HUES64 (cell line): ENCODE data around the gene TNS3.

Experiments used
- H3K27ac ChIP-seq: 2 replicates; pipeline ENCODE4 v1.7.0; 2013; ENCODE audit warnings: low read depth, low read length, inconsistent platforms
- H3K27me3 ChIP-seq: 2 replicates; pipeline ENCODE4 v1.6.1; 2013; ENCODE audit warnings: mild to moderate bottlenecking, low read length; ENCODE audit not compliant: insufficient read depth
- H3K36me3 ChIP-seq: 2 replicates; pipeline ENCODE4 v1.6.1; 2013; ENCODE audit warnings: mild to moderate bottlenecking, low read length; ENCODE audit not compliant: insufficient read depth
- H3K4me1 ChIP-seq: 2 replicates; pipeline ENCODE4 v1.6.1; 2013; ENCODE audit warnings: mild to moderate bottlenecking, low read length, moderate library complexity; ENCODE audit not compliant: insufficient read depth
- H3K4me3 ChIP-seq: 2 replicates; pipeline ENCODE4 v1.5.1; 2013; ENCODE audit warnings: mild to moderate bottlenecking, low read length, moderate library complexity
- H3K9ac ChIP-seq: 2 replicates; pipeline ENCODE4 v1.6.1; 2013; ENCODE audit warnings: mild to moderate bottlenecking, low read depth, low read length
- H3K9me3 ChIP-seq: 2 replicates; pipeline ENCODE4 v1.6.1; 2013; ENCODE audit warnings: low read depth, low read length; ENCODE audit not compliant: insufficient read depth
- WGBS: fragments of 150-250, 120-280 bp; methylation state at CpG from one replicate; pipeline ENCODE4 v1.1.7; 2013; ENCODE audit warnings: missing lambda C conversion rate; 5-methylcytosine and 5-hydroxymethylcytosine counted together

The TNS3 gene

GRCh38 chr7:47556511-47557180 is 25.3 kb downstream of the TNS3 start:
- Histone ChIP-seq H3K27ac (no peak overlapping the region), H3K9ac (no peak overlapping the region)

GRCh38 chr7:47553309-47553708 is 28.6 kb downstream of the TNS3 start:
- no peaks in the 10 kb centered on the region for H3K9me3 ChIP-seq
- no peak overlapping the region for H3K4me3 ChIP-seq
- no peaks in the 10 kb centered on the region for H3K27me3 ChIP-seq
- no peak overlapping the region for H3K27ac ChIP-seq
- H3K4me1 ChIP-seq = peaks cover 34% of the 10 kb centered on the region
- H3K36me3 ChIP-seq = no peaks in the 10 kb centered on the region
- no peak overlapping the region for H3K9ac ChIP-seq
- WGBS = 94% methylated on average over 2 of the region's 2 CpGs

More at GRCh38 chr7:47556511-47557180, 25.3 kb downstream of the TNS3 start:
- H3K36me3 ChIP-seq = no peaks in the 10 kb centered on the region
- no peaks in the 10 kb centered on the region for H3K27me3 ChIP-seq
- H3K4me3 ChIP-seq = no peak overlapping the region
- H3K9me3 ChIP-seq = no peaks in the 10 kb centered on the region
- H3K4me1 ChIP-seq = peaks cover 37% of the 10 kb centered on the region
- WGBS = 90% methylated on average over 11 of the region's 13 CpGs

DNA sequence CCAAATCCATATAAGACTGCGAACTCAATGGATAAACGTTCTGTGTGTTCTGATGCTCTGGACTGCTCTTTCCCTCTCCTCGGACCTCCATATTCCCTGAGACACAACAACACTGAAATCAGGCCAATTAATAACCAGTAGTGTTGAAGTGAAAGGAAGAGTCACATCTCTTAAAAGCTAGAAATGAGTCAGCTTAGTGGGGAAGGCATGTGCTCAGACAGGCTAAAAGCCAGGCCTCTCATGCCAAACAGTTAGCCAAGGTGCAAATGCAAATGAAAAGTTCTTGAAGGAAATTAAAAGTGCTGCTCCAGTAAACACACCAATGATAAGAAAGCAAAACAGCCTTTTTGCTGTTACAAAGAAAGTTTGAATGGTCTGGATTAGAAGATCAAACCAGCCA is 29.3 kb downstream of the TNS3 start:
- Histone ChIP-seq H3K9me3 (no peaks in the 10 kb centered on the region), H3K27me3 (no peaks in the 10 kb centered on the region), H3K4me3 (no peak overlapping the region), H3K9ac (no peak overlapping the region), H3K36me3 (no peaks in the 10 kb centered on the region), H3K4me1 (peaks cover 27% of the 10 kb centered on the region), H3K27ac (no peak overlapping the region)
- 100% methylated on average over 1 of the region's 3 CpGs for WGBS

DNA sequence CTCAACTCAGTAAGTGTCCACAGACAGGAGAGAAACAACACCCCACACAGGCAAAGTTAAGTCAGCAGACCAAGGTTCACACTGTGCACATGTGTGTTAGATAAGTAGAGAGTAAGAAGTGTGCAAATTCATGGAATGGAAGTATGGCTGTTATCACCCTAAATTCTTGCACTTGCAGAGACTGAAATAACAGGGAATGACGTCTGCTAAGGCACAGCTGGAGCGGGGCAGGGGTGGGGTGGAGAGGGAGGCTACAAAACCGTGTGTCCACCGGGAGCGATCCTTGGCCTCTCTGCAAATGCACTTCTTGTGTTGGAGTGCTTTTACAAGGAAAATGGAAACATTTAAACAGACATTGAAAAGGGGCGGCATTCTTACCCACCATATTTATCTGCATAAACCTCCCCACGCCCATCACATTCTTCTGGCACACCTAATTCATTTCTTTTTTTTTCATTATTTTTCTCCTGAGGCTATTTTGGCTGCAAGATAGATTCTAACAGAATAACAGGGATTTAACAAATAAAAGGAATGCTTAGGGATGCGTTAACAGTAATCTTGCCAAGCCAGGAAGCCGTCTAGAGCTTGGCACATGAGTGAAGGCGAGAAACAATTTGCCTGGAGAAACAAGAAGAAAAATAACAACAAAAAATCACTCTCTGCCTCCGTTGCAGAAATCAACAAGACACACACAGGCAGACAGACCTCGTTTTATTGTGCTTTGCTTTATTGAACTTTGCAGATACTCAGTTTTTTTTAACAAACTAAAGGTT is 30.1 kb downstream of the TNS3 start:
- peaks cover 24% of the 10 kb centered on the region for H3K4me1 ChIP-seq
- H3K27me3 ChIP-seq = no peaks in the 10 kb centered on the region
- H3K36me3 ChIP-seq = no peaks in the 10 kb centered on the region
- no peak overlapping the region for H3K27ac ChIP-seq
- no peak overlapping the region for H3K4me3 ChIP-seq
- H3K9me3 ChIP-seq = no peaks in the 10 kb centered on the region
- WGBS = 81% methylated on average over 12 of the region's 12 CpGs
- no peak overlapping the region for H3K9ac ChIP-seq

DNA sequence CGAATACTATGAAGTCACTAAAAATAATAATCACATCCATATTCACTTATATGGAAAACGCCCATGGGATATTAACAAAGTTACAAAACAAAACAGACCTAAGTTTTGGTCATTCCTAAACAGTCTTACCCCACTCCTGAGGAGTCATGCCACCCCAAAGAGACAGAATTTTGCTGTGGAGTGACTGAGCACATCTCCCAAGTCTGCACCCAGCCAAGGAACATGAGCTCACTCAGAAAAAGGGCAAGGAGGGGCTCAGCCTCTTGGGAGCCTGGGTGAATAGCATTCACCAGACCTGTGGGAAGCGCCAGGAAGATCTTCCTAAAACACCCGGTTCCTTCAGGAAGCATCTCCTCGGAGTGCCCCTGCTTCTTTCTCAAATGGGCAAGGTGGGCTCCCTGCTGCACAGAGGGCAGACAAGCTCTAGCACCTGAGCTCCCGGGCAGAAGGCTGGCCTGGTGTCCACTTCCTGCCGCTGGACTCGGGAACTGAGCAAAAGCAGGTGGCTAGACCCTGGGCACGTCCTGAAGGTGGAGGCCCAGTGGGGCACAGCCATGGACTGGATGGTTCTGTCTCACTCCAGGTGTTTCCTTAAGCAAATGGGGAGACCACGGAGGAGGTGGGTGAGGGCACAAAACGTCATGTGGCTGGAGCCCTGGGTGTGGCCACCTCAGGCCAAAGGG is 31.0 kb downstream of the TNS3 start:
- H3K27me3 ChIP-seq = no peaks in the 10 kb centered on the region
- peaks cover 18% of the 10 kb centered on the region for H3K4me1 ChIP-seq
- no peaks in the 10 kb centered on the region for H3K9me3 ChIP-seq
- no peak overlapping the region for H3K4me3 ChIP-seq
- H3K36me3 ChIP-seq = no peaks in the 10 kb centered on the region
- 91% methylated on average over 11 of the region's 11 CpGs for WGBS
- H3K27ac ChIP-seq = no peak overlapping the region
- H3K9ac ChIP-seq = no peak overlapping the region

- Histone ChIP-seq H3K27me3 (no peaks in the 10 kb centered on the region), H3K27ac (no peak overlapping the region), H3K36me3 (no peaks in the 10 kb centered on the region), H3K9ac (no peak overlapping the region), H3K4me3 (no peak overlapping the region), H3K9me3 (no peaks in the 10 kb centered on the region), H3K4me1 (peaks cover 18% of the 10 kb centered on the region)
- WGBS = 86% methylated on average over 7 of the region's 8 CpGs
Observed at GRCh38 chr7:47549916-47550315, 32.0 kb downstream of the TNS3 start.

- peaks cover 21% of the 10 kb centered on the region for H3K4me1 ChIP-seq
Observed at GRCh38 chr7:47549397-47549796, 32.5 kb downstream of the TNS3 start.

DNA sequence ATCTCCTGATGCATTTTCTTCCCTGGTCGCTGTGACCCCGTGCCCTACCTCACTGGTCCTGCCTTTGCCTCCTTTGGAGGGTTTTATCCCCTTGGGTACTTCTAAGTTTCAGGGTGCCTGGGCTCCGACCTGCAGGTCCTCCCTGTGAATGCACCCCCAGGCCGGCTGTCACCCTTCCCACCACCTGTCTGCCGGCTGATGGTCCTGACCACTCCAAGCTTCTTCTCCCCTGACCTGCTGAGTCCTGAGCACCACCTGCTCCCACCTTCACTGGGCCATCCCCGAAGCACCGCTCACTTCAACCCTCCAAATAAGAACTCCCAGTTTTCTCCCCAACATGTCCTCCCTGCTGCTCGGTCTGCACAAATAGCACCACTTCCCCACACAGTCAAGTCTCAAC is 33.4 kb downstream of the TNS3 start:
- H3K27ac ChIP-seq = no peak overlapping the region
- 95% methylated on average over 8 of the region's 8 CpGs for WGBS
- no peaks in the 10 kb centered on the region for H3K27me3 ChIP-seq
- no peaks in the 10 kb centered on the region for H3K9me3 ChIP-seq
- peaks cover 26% of the 10 kb centered on the region for H3K4me1 ChIP-seq
- H3K4me3 ChIP-seq = no peak overlapping the region
- no peak overlapping the region for H3K9ac ChIP-seq
- no peaks in the 10 kb centered on the region for H3K36me3 ChIP-seq

More at GRCh38 chr7:47549397-47549796, 32.5 kb downstream of the TNS3 start:
- H3K4me3 ChIP-seq = no peak overlapping the region
- H3K27me3 ChIP-seq = no peaks in the 10 kb centered on the region
- H3K9ac ChIP-seq = no peak overlapping the region
- 96% methylated on average over 6 of the region's 6 CpGs for WGBS
- H3K36me3 ChIP-seq = no peaks in the 10 kb centered on the region
- H3K9me3 ChIP-seq = no peaks in the 10 kb centered on the region
- no peak overlapping the region for H3K27ac ChIP-seq

- 92% methylated on average over 19 of the region's 19 CpGs for WGBS
- Histone ChIP-seq H3K9ac (no peak overlapping the region), H3K27ac (no peak overlapping the region), H3K4me3 (no peak overlapping the region), H3K9me3 (no peaks in the 10 kb centered on the region), H3K36me3 (no peaks in the 10 kb centered on the region), H3K27me3 (no peaks in the 10 kb centered on the region), H3K4me1 (peaks cover 11% of the 10 kb centered on the region)
Observed at GRCh38 chr7:47546733-47547494, 35.0 kb downstream of the TNS3 start.

- H3K9ac ChIP-seq = no peak overlapping the region
- H3K4me1 ChIP-seq = peaks cover 9% of the 10 kb centered on the region; the same call in 1 of the 2 replicates
- H3K9me3 ChIP-seq = no peaks in the 10 kb centered on the region
- no peaks in the 10 kb centered on the region for H3K36me3 ChIP-seq
- WGBS = 93% methylated on average over 13 of the region's 14 CpGs
- H3K27ac ChIP-seq = no peak overlapping the region
- no peak overlapping the region for H3K4me3 ChIP-seq
- no peaks in the 10 kb centered on the region for H3K27me3 ChIP-seq
Observed at GRCh38 chr7:47546171-47546570, 35.7 kb downstream of the TNS3 start.

DNA sequence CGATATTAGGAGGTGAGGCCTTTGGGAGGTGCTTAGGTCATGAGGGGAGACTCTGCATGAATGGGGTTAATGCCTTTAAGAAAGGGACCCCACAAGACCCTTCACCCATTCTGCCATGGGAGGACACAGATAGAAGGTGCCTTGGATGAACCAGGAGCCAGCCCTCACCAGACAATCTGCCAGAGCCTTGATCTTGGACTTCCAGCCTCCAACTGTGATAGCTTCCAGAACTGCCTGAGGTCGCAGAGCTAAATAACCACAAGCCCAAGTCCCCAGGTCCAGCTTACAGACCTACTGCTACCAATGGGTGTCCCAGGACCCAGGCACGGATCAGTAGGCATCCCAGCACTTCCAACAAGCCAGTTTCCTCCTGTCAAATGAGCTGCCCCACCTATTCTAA is 37.5 kb downstream of the TNS3 start:
- H3K9me3 ChIP-seq = no peaks in the 10 kb centered on the region
- H3K9ac ChIP-seq = no peak overlapping the region
- H3K36me3 ChIP-seq = no peaks in the 10 kb centered on the region
- H3K27ac ChIP-seq = no peak overlapping the region
- 89% methylated on average over 3 of the region's 3 CpGs for WGBS
- H3K4me3 ChIP-seq = no peak overlapping the region
- H3K27me3 ChIP-seq = no peaks in the 10 kb centered on the region
- H3K4me1 ChIP-seq = peaks cover 13% of the 10 kb centered on the region
